ENCODE measurements around the gene SNRK.

DNA sequence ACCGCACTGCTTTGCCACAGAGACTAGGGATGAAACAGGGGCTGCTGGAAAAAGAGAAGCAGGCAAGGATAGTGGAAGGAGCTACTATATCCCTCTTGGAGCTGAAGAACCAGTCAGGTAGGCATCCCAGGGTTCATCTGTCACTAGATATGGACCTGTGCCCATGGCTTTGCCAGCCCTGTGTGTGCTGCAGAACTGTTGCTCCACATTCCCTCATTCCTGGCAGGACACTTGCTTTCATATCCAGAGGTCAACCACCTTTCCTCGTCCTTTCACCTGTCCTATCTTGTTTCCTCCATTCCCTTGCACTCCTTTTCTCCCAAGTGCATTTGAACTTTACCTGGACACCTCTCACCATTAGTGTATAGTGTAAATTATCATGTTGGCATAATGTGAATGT lies 12.0 kb downstream of the SNRK start:
- TF ChIP-seq, protein P1, sequence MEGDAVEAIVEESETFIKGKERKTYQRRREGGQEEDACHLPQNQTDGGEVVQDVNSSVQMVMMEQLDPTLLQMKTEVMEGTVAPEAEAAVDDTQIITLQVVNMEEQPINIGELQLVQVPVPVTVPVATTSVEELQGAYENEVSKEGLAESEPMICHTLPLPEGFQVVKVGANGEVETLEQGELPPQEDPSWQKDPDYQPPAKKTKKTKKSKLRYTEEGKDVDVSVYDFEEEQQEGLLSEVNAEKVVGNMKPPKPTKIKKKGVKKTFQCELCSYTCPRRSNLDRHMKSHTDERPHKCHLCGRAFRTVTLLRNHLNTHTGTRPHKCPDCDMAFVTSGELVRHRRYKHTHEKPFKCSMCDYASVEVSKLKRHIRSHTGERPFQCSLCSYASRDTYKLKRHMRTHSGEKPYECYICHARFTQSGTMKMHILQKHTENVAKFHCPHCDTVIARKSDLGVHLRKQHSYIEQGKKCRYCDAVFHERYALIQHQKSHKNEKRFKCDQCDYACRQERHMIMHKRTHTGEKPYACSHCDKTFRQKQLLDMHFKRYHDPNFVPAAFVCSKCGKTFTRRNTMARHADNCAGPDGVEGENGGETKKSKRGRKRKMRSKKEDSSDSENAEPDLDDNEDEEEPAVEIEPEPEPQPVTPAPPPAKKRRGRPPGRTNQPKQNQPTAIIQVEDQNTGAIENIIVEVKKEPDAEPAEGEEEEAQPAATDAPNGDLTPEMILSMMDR (IDR thresholded peaks at IDR 0.05; ENCODE audit: insufficient read depth, low read length, poor library complexity, severe bottlenecking), result no peak
- TF ChIP-seq EZH2phosphoT487 (conservative IDR thresholded peaks at IDR 0.05; ENCODE audit: low read length), result no peak
